Chondrocyte (in vitro differentiated cells): Measurements from ENCODE around the gene SLC2A5. TPM values are rescaled to one million over a fixed set of nuclear protein-coding genes. Genes with fewer than 3 reads are reported as not detected.
"Not testable (repeated sequence)": the region's sequence is repeated elsewhere in the genome, so short reads cannot be mapped to it uniquely, and the experiment has no call there.

Source experiments
- DNase-seq: peaks from one replicate; pipeline ENCODE4 v3.0.0; 2021; ENCODE audit warnings: mixed read lengths, low spot score
- H3K27ac Mint-ChIP-seq: one replicate; pipeline ENCODE4 v1.8.0; 2021; ENCODE audit warnings: mild to moderate bottlenecking, moderate library complexity, mixed read lengths; ENCODE audit not compliant: unreplicated experiment
- H3K27me3 Mint-ChIP-seq: 2 replicates; pipeline ENCODE4 v1.8.0; 2021; ENCODE audit warnings: low read depth, mixed read lengths
- H3K36me3 Mint-ChIP-seq: 2 replicates; pipeline ENCODE4 v1.8.0; 2021; ENCODE audit warnings: low read depth, mixed read lengths
- H3K4me1 Mint-ChIP-seq: 2 replicates; pipeline ENCODE4 v1.8.0; 2021; ENCODE audit warnings: low read depth, mild to moderate bottlenecking, mixed read lengths
- H3K4me3 Mint-ChIP-seq: one replicate; pipeline ENCODE4 v1.8.0; 2021; ENCODE audit warnings: mild to moderate bottlenecking, moderate library complexity, mixed read lengths; ENCODE audit not compliant: unreplicated experiment
- H3K9me3 Mint-ChIP-seq: 2 replicates; pipeline ENCODE4 v1.8.0; 2021; ENCODE audit warnings: low read depth, mixed read lengths
- CTCF ChIP-seq: fragments of 200-600 bp; sonication (generic); IDR thresholded peaks from 2 replicates; pipeline ENCODE4 v1.5.0; 2021; ENCODE audit warnings: antibody characterized with exemption, mild to moderate bottlenecking, moderate library complexity
- total RNA-seq: library from RNA; stranded (reverse); gene quantifications from 3 replicates; pipeline ENCODE4 v1.2.1, GENCODE V29; 2021

The SLC2A5 gene
- total RNA-seq, 1 donor from 2014 or later, result 0.27 TPM

- no peak for TF ChIP-seq CTCF
- Mint-ChIP-seq H3K36me3 (no peaks in the 10 kb centered on the region), H3K4me3 (no peak overlapping the region), H3K27ac (no peak overlapping the region), H3K4me1 (no peaks in the 10 kb centered on the region), H3K27me3 (peaks cover 15% of the 10 kb centered on the region), H3K9me3 (no peaks in the 10 kb centered on the region)
- DNase-seq, result no peak
Measured at GRCh38 chr1:9024837-9025236, 44.6 kb downstream of the SLC2A5 start.

- Mint-ChIP-seq H3K9me3 (no peaks in the 10 kb centered on the region), H3K4me3 (no peak overlapping the region), H3K27me3 (peaks cover 11% of the 10 kb centered on the region), H3K4me1 (no peaks in the 10 kb centered on the region), H3K36me3 (no peaks in the 10 kb centered on the region), H3K27ac (no peak overlapping the region)
- no peak for DNase-seq
- TF ChIP-seq CTCF, result no peak
Measured at GRCh38 chr1:9022773-9023172, 46.7 kb downstream of the SLC2A5 start.

GRCh38 chr1:9022026-9022738 lies 47.3 kb downstream of the SLC2A5 start:
- H3K4me3 Mint-ChIP-seq, H3K4me1 Mint-ChIP-seq, DNase-seq, H3K27ac Mint-ChIP-seq, H3K9me3 Mint-ChIP-seq, H3K36me3 Mint-ChIP-seq: not testable (repeated sequence)
- H3K27me3 Mint-ChIP-seq, result peaks cover 11% of the 10 kb centered on the region

GRCh38 chr1:9020305-9020704 lies 49.1 kb downstream of the SLC2A5 start:
- no peak for TF ChIP-seq CTCF
- Mint-ChIP-seq H3K27me3 (peaks cover 9% of the 10 kb centered on the region), H3K4me3 (no peak overlapping the region), H3K9me3 (no peaks in the 10 kb centered on the region), H3K4me1 (no peaks in the 10 kb centered on the region), H3K36me3 (no peaks in the 10 kb centered on the region), H3K27ac (no peak overlapping the region)
- DNase-seq, result no peak

GRCh38 chr1:9019896-9020295 lies 49.5 kb downstream of the SLC2A5 start:
- H3K27ac Mint-ChIP-seq, result no peak overlapping the region
- H3K27me3 Mint-ChIP-seq, result peaks cover 9% of the 10 kb centered on the region
- no peak for DNase-seq
- no peak overlapping the region for H3K4me3 Mint-ChIP-seq
- H3K9me3 Mint-ChIP-seq, result no peaks in the 10 kb centered on the region
- TF ChIP-seq CTCF, result no peak
- no peaks in the 10 kb centered on the region for H3K4me1 Mint-ChIP-seq
- H3K36me3 Mint-ChIP-seq, result no peaks in the 10 kb centered on the region

- H3K27me3 Mint-ChIP-seq, result peaks cover 9% of the 10 kb centered on the region
- no peak overlapping the region for H3K4me3 Mint-ChIP-seq
- DNase-seq, result no peak
- no peak overlapping the region for H3K27ac Mint-ChIP-seq
- no peak for TF ChIP-seq CTCF
- H3K9me3 Mint-ChIP-seq, result no peaks in the 10 kb centered on the region
- H3K4me1 Mint-ChIP-seq, result no peaks in the 10 kb centered on the region
- no peaks in the 10 kb centered on the region for H3K36me3 Mint-ChIP-seq
Measured at GRCh38 chr1:9018333-9018732, 51.1 kb downstream of the SLC2A5 start.
